HG03097 (cell line): ENCODE measurements around the gene BIRC2.
"Not testable (repeated sequence)": the region's sequence is repeated elsewhere in the genome, so short reads cannot be mapped to it uniquely, and the experiment has no call there.

Experiments
- ATAC-seq: cut with Tn5 transposase; IDR thresholded peaks from one replicate; pipeline ENCODE4 v1.9.1; 2021; ENCODE audit not compliant: unreplicated experiment, low FRiP score

Gene BIRC2

GRCh38 chr11:102322560-102322959 is 24.5 kb upstream of the BIRC2 start:
- no peak for ATAC-seq

DNA sequence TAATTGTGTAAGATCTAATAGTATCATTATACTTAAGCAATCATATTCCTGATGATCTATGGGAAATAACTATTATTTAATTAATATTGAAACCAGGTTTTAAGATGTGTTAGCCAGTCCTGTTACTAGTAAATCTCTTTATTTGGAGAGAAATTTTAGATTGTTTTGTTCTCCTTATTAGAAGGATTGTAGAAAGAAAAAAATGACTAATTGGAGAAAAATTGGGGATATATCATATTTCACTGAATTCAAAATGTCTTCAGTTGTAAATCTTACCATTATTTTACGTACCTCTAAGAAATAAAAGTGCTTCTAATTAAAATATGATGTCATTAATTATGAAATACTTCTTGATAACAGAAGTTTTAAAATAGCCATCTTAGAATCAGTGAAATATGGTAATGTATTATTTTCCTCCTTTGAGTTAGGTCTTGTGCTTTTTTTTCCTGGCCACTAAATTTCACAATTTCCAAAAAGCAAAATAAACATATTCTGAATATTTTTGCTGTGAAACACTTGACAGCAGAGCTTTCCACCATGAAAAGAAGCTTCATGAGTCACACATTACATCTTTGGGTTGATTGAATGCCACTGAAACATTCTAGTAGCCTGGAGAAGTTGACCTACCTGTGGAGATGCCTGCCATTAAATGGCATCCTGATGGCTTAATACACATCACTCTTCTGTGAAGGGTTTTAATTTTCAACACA is 23.3 kb upstream of the BIRC2 start:
- ATAC-seq = no peak

DNA sequence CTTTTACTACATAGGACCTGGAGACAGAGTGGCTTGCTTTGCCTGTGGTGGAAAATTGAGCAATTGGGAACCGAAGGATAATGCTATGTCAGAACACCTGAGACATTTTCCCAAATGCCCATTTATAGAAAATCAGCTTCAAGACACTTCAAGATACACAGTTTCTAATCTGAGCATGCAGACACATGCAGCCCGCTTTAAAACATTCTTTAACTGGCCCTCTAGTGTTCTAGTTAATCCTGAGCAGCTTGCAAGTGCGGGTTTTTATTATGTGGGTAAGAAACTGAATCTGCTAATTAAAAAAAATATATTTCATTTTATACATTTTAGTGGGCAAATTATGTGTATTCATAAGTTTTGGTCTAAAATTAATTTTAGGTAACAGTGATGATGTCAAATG is 21.9 kb upstream of the BIRC2 start:
- ATAC-seq = no peak

- ATAC-seq = no peak
These were observed 18.3 kb upstream of the BIRC2 start for GRCh38 chr11:102328748-102329147.

DNA sequence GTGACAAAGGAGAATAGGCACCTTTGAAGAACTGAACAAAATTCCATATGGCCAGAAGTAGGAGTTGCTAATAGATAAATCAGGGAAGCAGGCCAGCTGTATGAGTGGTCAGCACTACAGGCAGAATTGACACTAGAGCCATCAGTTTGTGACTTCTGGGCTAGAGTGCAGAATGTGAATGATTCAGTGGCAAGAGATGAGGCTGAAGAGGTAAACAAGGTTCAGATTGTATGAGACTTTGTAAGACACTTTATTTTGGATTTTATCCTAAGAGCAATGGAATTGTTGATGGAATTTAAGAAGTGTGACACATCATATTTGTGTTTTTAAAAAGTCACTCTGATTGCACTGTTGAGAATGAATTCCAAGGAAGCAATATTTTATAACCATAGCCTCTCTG is 16.8 kb upstream of the BIRC2 start:
- no peak for ATAC-seq

DNA sequence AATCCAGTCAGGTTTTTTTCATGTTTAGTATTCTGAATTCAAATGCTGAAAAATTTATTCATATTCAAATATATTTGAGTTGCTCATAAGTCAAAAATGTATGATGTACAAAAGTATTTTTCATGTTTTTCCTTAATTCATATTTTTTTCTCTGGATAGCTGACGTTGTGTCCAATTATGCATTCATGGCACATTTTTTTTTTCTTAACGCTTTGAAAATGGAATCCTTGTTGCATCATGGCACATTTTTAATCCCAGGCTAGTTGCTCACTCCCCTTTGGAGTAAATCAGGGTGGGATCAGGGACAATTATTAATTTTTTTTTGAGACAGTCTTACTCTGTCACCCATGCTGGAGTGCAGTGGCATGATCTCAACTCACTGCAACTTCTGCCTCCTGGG is 15.7 kb upstream of the BIRC2 start:
- no peak for ATAC-seq

DNA sequence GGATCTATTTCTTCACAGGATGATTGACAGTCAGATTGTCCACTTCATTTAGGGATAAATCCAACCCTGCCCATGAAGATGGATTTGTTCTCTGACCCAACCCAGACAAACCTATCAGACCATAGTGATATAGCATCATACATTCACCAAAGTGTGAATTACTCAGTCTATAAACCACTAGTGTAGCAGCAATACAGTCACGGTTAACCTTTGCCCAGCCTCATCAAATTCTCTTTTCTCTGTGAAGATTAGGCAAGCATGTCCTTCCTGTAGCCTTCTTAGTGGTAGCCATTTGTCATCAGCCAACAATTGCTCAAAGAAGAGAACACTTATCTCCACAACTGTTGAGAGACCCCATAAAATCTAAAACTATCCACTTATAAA is 14.4 kb upstream of the BIRC2 start:
- ATAC-seq = no peak

DNA sequence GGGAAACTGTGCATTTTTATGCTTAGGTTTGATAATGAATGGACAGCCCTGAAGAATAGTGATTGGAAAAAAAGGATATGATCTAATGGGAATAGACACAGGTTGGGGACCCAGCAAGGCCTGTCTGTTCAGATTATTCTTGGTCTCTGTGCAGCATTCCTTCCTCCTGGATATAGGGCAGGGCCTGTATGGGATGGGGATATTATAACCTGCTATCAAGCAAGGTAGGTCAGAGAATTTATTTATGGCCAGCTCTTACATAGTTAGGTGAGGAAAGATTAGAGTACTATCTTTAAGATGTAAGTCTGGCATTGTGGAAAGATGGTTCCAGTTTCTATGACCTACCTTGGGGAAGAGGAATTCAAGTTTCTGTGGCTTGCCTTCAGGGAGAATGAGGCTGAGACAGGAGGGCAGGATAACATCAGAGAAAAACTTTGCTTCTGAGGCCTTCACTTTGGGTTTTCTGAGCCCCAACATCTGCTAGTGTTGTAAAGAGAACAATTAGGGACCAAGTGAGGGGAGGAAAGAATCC is 8.5 kb upstream of the BIRC2 start:
- ATAC-seq = no peak

- ATAC-seq = not testable (repeated sequence)
These were observed 5.7 kb upstream of the BIRC2 start for GRCh38 chr11:102341311-102341710.

- no peak for ATAC-seq
These were observed 5.1 kb upstream of the BIRC2 start for GRCh38 chr11:102341844-102342318.

DNA sequence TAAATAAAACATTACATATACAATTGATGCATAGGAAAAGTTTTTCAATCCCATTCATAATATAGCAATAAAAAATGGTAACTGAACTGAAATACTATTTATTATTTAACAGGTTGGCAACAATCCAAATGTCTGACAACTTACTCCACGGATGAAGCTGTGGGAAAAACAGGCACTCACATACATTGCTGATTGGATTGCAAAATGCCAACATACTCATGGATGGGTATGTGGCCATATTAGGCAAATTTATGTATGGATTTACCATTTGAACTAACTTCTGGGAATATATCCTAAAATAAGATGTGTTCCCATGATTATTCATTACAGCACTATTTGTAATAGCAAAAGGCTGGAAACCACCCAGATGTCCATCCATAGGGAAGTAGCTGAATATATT is 3.2 kb upstream of the BIRC2 start:
- no peak for ATAC-seq

DNA sequence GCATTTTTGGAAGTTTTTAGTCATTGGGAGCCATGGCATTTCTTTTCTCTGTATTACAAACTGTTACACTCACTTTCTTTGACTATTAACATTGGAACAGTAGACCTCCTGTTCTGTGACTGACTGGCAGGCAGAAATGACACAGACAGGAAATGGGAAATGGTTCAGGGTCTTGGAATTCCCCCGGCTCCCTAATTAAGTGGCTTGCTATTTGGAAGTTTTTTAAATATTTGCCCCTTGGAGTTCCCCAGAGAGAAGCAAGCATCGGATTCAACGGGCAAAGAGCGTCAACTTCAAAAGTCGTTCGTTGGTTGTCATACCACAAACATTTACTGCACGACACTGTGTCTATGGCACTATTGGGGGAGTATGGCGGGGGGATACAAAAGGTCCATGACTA is 1.1 kb upstream of the BIRC2 start:
- ATAC-seq = no peak

DNA sequence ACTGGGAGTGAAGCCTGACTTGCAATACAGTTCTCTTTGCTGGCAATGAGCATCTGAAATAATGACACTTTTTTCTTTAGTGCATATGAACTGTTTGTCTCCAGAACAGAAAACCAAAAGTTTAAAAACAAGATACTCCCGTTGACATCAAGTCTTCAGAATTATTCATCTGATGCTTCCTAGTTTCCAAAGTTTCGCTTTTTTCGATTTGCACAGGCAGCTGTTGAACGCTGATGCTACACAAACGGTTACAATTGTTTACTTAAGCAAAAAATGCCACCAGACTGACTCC is 612 bp upstream of the BIRC2 start:
- no peak for ATAC-seq

DNA sequence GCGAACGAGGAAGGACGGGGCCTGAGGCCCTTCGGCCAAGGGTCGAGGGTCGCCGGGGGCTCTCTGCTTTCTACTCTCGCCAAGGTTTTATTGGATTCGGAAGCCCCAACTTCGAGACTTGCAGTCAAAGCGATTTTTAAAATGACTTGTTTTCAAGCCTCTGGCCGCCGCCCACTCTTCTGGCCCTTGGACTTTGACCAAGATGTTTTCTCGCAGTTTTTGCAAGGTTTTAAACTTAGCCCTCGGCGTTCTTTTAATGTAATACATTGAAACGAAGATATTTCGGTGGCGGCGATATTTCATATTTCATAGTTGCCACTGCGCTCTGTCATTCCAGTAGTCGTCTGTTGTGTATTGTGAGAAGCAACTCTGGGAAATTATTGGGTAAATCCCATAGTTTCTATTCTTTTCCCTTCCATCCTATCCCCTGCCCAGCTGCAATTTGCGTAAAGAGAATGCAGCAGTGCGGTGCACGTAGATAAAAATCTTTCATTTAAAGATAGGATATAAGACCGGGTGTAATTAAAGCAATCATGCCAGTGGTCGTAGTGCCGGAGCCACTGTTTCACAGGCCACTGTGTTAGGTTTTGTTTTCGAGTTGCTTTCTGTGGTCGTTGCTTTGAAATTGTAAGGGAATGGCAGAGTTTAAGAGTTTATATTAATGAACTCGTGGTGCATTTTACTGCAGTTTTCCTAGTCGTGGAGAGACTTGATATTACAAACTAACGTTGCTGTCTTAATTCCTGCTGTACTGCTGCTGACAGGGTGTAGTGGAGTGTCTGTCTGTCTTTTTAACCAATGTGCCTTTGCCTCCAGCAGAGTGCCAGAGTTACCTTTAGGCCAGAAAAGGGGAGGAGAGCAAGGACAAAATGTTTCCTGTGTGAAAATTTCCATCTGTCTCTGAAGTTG is 702 bp downstream of the BIRC2 start:
- ATAC-seq = peak; percentile 5

- no peak for ATAC-seq
These were observed 10.1 kb downstream of the BIRC2 start for GRCh38 chr11:102357116-102357515.

GRCh38 chr11:102359372-102359771 is 12.4 kb downstream of the BIRC2 start:
- no peak for ATAC-seq

DNA sequence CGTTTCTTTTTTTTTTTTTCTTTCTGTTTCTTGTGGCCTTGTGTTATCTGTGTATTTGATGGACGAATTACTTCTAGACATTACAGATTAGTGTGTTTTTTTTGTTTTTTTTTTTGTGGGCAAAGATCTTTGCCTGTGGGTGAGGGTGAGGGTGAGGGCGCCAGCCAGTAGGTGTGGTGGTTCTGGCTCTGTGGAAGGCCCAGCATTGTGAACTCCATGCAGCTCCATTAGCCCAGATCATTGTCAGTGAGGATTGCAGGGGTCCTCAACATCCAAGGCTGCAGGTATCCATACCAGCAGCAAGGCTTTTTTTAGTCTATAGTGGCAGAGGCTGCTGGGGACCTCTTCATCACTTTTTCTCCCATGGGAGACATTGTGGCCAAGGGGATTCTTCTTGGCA is 13.7 kb downstream of the BIRC2 start:
- ATAC-seq = no peak

DNA sequence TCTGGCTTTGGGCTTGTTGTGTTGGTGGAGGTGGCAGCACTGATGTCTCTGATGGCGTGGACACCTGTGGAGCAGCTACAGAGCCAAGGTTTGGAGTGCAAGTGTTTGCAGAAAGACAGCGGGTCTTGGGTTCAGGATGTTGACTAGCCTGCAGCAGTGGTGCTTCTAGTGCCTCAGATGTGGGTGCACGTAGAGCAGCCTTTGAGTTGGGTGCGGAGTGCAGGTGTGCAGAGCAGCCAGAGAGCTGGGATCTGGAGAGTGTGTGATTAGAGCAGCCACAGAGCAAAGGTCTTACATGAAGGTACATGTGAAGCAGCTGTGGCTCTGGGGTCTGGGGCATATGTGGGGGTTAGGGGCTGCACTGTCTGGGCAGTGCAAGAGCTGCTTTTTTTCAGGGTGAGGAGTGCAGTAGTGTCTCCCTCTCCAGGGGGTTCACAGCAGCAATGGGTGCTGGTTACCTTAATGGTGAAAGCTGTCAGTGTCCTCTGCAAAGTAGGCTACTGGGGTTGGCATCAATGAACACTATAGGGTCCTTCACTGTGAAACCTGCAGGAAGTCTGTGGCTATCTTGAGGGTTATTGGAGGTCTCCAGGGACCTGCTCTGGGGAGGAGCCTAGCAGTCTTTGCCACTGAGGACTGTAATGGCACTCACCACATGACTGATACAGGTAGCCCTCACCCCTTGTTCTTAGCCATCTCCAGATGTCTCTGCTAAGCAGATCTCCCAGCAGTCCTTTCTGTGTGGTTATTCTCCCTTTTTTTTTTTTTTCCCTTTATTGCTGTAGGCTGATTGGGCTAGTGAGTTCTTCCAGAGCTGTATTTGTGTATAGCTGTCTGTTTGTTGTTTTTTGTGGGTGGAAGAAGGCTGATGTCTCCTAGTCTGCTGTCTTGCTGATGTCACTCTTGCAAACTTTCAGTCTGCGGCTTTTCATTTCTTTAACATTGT is 14.3 kb downstream of the BIRC2 start:
- ATAC-seq = peak; percentile 96

DNA sequence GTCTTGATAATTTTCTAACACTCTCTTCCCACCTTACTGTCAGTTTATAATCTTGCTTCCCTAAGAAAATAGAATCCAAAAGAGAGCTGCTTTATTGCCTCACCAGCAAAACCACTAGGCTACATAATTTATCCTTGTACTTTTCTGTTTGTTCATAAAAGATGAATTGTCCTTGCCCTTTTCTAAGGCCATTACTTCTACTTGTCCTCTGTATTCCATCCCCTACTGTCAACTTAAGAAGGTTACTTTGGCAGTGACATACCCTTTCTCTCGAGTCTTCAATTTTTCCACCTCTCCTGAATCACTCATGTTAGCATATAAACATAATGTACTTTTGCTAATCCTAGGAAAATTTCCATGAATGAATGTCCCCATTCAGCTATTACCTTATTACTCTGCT is 18.0 kb downstream of the BIRC2 start:
- ATAC-seq = no peak

DNA sequence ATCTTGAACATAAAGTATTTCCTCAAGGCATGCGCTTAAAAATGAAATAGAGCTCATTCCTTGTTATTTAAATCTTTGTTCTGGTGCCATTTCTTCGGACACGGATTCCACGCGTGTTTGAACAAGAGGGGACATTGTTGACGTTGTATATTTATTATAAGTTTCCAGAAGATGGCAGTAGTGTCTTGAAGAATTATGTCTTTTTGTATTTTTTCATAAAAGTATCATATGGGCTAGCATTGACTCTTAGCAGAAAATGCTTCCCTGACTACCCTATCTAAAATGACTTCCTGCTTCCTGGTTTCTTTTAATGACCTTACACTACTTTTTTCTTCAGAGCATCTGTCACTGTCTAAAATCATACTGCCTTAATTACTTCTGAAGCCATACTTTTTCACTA is 20.4 kb downstream of the BIRC2 start:
- ATAC-seq = no peak

DNA sequence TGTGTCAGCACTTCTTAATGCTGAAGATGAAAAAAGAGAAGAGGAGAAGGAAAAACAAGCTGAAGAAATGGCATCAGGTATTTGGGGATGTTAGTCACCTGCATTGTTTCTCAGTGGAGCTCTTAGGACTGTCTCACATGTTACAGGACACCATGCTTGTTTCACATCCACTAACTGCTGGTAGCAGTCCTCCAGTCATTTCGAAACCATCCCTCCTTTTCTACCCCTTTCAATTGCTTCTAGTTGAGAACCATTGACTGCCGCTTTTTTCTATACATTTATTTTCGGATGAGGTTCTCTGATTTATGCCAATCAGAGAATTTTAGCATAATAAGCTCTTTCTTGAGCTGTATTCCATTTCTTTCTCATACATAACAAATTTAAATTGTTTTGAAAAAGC is 21.5 kb downstream of the BIRC2 start:
- ATAC-seq = peak; percentile 97
